Uterus (tissue), 2 donors: ENCODE data around the gene IFNLR1.

ENCODE experiments used
- POLR2A ChIP-seq, 2 donors: fragments of 450-650 bp; IDR thresholded peaks; one replicate each; pipeline ENCODE4 v1.6.1; 2016; ENCODE audit warnings: antibody characterized with exemption in 2 of 2, mild to moderate bottlenecking in 1 of 2, moderate library complexity in 1 of 2
- TF ChIP-seq, protein P1 (sequence below), 4 experiments: fragments of 200-600 bp in 2 of 4; fragments of 450-650 bp in 2 of 4; sonication (generic) in 2 of 4; IDR thresholded peaks; one replicate each; pipeline ENCODE4 v1.5.1; 2016 to 2019; ENCODE audit warnings: antibody characterized with exemption in 4 of 4, mild to moderate bottlenecking in 2 of 4, moderate library complexity in 1 of 4

DNA sequence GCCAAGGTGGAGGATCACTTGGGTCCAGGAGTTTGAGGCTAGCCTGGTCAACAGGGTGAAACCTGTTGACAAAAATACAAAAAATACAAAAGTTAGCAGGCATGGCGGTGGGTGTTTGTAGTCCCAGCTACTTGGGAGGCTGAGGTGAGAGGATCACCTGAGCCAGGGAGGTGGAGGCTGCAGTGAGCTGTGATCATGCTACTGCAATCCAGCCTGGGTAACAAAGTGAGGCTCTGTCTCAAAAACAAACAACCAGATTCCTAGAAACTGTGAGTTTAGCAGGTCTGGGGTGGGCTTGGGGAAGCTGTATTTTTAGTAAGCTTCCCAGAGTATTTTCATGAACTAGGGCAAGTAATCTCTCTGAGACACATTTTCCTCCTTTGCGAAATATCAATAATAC is 70.0 kb downstream of the IFNLR1 start:
- no peak for TF ChIP-seq POLR2A (IDR thresholded peaks at IDR 0.05)
- TF ChIP-seq, protein P1, sequence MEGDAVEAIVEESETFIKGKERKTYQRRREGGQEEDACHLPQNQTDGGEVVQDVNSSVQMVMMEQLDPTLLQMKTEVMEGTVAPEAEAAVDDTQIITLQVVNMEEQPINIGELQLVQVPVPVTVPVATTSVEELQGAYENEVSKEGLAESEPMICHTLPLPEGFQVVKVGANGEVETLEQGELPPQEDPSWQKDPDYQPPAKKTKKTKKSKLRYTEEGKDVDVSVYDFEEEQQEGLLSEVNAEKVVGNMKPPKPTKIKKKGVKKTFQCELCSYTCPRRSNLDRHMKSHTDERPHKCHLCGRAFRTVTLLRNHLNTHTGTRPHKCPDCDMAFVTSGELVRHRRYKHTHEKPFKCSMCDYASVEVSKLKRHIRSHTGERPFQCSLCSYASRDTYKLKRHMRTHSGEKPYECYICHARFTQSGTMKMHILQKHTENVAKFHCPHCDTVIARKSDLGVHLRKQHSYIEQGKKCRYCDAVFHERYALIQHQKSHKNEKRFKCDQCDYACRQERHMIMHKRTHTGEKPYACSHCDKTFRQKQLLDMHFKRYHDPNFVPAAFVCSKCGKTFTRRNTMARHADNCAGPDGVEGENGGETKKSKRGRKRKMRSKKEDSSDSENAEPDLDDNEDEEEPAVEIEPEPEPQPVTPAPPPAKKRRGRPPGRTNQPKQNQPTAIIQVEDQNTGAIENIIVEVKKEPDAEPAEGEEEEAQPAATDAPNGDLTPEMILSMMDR (IDR thresholded peaks at IDR 0.05) = no peak
